ENCODE data around the gene CAMK1G. TPM values are rescaled to one million over a fixed set of nuclear protein-coding genes. Genes with fewer than 3 reads are reported as not detected.

CAMK1G gene
- total and polyA plus RNA-seq, 10 of the 15 experiments (the other 5 are each of a cell fraction or from before 2014, with no cell fraction given) = 0.18 to 0.20 TPM; not detected in 8

DNA sequence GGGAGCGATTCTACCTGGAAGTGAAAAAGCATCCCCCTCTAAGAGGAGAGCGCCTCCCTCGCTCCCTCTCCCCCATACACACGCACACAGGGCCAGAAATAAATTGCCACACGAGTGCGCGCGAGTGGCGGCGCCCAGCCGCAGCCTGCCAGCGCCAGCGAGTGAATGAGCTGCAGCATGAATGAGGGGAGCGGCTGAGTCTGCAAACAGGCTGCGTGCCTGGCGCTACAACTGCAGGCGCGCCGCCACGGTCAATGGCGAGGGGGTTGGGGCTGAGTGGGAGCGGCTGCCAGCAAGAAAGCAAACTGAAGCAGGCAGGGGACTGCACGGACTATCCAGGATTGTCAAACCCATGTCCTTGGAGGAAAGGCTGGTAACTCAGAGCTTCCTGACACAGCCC, 2.2 kb downstream of the CAMK1G start:
- Histone ChIP-seq H3K4me1 (ENCODE audit: control insufficient read depth, insufficient read depth, low read length) (no peaks in the 10 kb centered on the region), H4K20me1 (ENCODE audit: control insufficient read depth, insufficient read depth) (no peaks in the 10 kb centered on the region), H2AFZ (ENCODE audit: control insufficient read depth, low read depth, low read length) (no peak overlapping the region), H3K27me3 (replicated peaks in 1 of 2; ENCODE audit: control insufficient read depth in 2 of 2, insufficient read depth in 2 of 2, low read length in 1 of 2) (peaks cover 8 to 12% of the 10 kb centered on the region in 2 experiments), H3K36me3 (ENCODE audit: control insufficient read depth in 2 of 2, insufficient read depth in 2 of 2, low read length in 1 of 2) (no peaks in the 10 kb centered on the region), H3K4me2 (ENCODE audit: control insufficient read depth, insufficient read depth) (no peak overlapping the region), H3K4me3 (no peak overlapping the region), H3K79me2 (ENCODE audit: control insufficient read depth, insufficient read depth, low read length) (no peaks in the 10 kb centered on the region), H3K27ac (ENCODE audit: control insufficient read depth, insufficient read depth) (no peak overlapping the region), H3K9me3 (replicated peaks; ENCODE audit: control insufficient read depth, insufficient read depth, low read length) (no peaks in the 10 kb centered on the region; the same call in 2 of the 3 replicates), H3K9ac (ENCODE audit: control insufficient read depth, insufficient read depth, low read length) (no peak overlapping the region)
- DNase-seq (ENCODE audit: low read depth, low spot score) (no peak), ATAC-seq (peak; percentile 22; the same call in 2 of the 3 replicates), FAIRE-seq (no peak)
- intact Hi-C loops (cut with micrococcal nuclease; ENCODE audit: unreplicated experiment) (no loop called here), in situ Hi-C loops (cut with MboI) (no loop called here)
- ChIA-PET SMC1A (ENCODE audit: uncharacterized antibody, unreplicated experiment) (interaction anchor here (1.9 kb wide), 1 partner anchor 26 kb away, joined by 4 read pairs; no protein-coding TSS in a partner anchor), RAD21 (ENCODE audit: unreplicated experiment) (no interaction called here), CTCF (interaction anchor here (1.0 to 24.2 kb wide), 5 partner anchors 10 to 112 kb away, joined by 3 to 307 read pairs (median 8); no protein-coding TSS in a partner anchor), POLR2A (no interaction called here)
- WGBS (ENCODE audit: insufficient coverage, insufficient replicate concordance, low lambda C conversion rate, missing lambda C conversion rate) = 27% methylated on average over 21 of the region's 23 CpGs
- no peak for TF ChIP-seq JUND (IDR thresholded peaks at IDR 0.05; ENCODE audit: low read depth, low read length)
- TF ChIP-seq MTA3 (IDR thresholded peaks at IDR 0.05; ENCODE audit: borderline replicate concordance, low read length) = no peak
- TF ChIP-seq ETV6 (conservative IDR thresholded peaks at IDR 0.05 in 1 of 2, IDR thresholded peaks at IDR 0.05 in 1 of 2; ENCODE audit: borderline replicate concordance in 1 of 2, low read depth in 1 of 2) = no peak
- no peak for TF ChIP-seq HSF1 (IDR thresholded peaks at IDR 0.05; ENCODE audit: low read depth, low read length)
- no peak for TF ChIP-seq NFYA (IDR thresholded peaks at IDR 0.05; ENCODE audit: borderline replicate concordance, low read depth, low read length)
- no peak for TF ChIP-seq MTA2 (IDR thresholded peaks at IDR 0.05; ENCODE audit: low read depth)
- no peak for TF ChIP-seq JUNB (IDR thresholded peaks at IDR 0.05)
- TF ChIP-seq, protein P1, sequence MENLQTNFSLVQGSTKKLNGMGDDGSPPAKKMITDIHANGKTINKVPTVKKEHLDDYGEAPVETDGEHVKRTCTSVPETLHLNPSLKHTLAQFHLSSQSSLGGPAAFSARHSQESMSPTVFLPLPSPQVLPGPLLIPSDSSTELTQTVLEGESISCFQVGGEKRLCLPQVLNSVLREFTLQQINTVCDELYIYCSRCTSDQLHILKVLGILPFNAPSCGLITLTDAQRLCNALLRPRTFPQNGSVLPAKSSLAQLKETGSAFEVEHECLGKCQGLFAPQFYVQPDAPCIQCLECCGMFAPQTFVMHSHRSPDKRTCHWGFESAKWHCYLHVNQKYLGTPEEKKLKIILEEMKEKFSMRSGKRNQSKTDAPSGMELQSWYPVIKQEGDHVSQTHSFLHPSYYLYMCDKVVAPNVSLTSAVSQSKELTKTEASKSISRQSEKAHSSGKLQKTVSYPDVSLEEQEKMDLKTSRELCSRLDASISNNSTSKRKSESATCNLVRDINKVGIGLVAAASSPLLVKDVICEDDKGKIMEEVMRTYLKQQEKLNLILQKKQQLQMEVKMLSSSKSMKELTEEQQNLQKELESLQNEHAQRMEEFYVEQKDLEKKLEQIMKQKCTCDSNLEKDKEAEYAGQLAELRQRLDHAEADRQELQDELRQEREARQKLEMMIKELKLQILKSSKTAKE (IDR thresholded peaks at IDR 0.05; ENCODE audit: low read depth, poor library complexity, severe bottlenecking) = no peak
- no peak for TF ChIP-seq ESRRA (IDR thresholded peaks at IDR 0.05; ENCODE audit: low read length)
- TF ChIP-seq CHD2 (IDR thresholded peaks at IDR 0.05; ENCODE audit: borderline replicate concordance, low read depth, low read length) = no peak
- TF ChIP-seq NR2F1 (conservative IDR thresholded peaks at IDR 0.05) = no peak
- TF ChIP-seq ZNF217 (IDR thresholded peaks at IDR 0.05) = no peak
- TF ChIP-seq IKZF2 (IDR thresholded peaks at IDR 0.05) = no peak
- no peak for TF ChIP-seq RBBP5 (conservative IDR thresholded peaks at IDR 0.05)
- no peak for TF ChIP-seq KDM1A (IDR thresholded peaks at IDR 0.05; ENCODE audit: borderline replicate concordance)
- TF ChIP-seq CREM (IDR thresholded peaks at IDR 0.05; ENCODE audit: low read depth) = no peak
- TF ChIP-seq WRNIP1 (IDR thresholded peaks at IDR 0.05; ENCODE audit: borderline replicate concordance, low read depth, low read length) = no peak
- TF ChIP-seq SUPT20H (IDR thresholded peaks at IDR 0.05; ENCODE audit: borderline replicate concordance, control insufficient read depth, low read depth, low read length) = no peak
- BruUV-seq (replicated peaks) = no TSS peak

Data from GM12878 (cell line).